Ovary (tissue), 3 donors: Measurements from ENCODE around the gene RIBC1.
"Not testable (repeated sequence)": the region's sequence is repeated elsewhere in the genome, so short reads cannot be mapped to it uniquely, and the experiment has no call there.

ENCODE experiments used
- CTCF ChIP-seq, 3 donors: fragments of 450-650 bp in 2 of 3; fragments of 200-600 bp in 1 of 3; IDR thresholded peaks; one replicate each; pipeline versions ENCODE4 v1.5.1 to v1.8.0; 2016 to 2022; ENCODE audit warnings: antibody characterized with exemption in 3 of 3, mild to moderate bottlenecking in 1 of 3
- EP300 ChIP-seq: sonication (generic); formaldehyde crosslinking; IDR thresholded peaks from one replicate; pipeline ENCODE4 v1.6.1; 2017; ENCODE audit warnings: antibody characterized with exemption
- POLR2A ChIP-seq: fragments of 450-650 bp; IDR thresholded peaks from one replicate; pipeline ENCODE4 v1.6.1; 2017; ENCODE audit warnings: antibody characterized with exemption, mild to moderate bottlenecking, moderate library complexity
- donor health status: DM: no; HTN: no; CAD: no.

GRCh38 chrX:53468659-53469058 lies 46.0 kb downstream of the RIBC1 start:
- TF ChIP-seq CTCF (IDR thresholded peaks at IDR 0.05); EP300; POLR2A: not testable (repeated sequence)
